IPS-18a (cell line): ENCODE measurements around the gene SYT12.

Experiments used
- H3K27ac ChIP-seq: one replicate; pipeline ENCODE4 v1.5.1; 2013; ENCODE audit warnings: low read length
- H3K27me3 ChIP-seq: one replicate; pipeline ENCODE4 v1.6.1; 2013; ENCODE audit warnings: mild to moderate bottlenecking, low read length; ENCODE audit not compliant: control insufficient read depth, insufficient read depth
- H3K36me3 ChIP-seq: one replicate; pipeline ENCODE4 v1.6.1; 2013; ENCODE audit warnings: low read depth, low read length; ENCODE audit not compliant: control insufficient read depth
- H3K4me1 ChIP-seq: one replicate; pipeline ENCODE4 v1.6.1; 2013; ENCODE audit warnings: low read depth, low read length; ENCODE audit not compliant: control insufficient read depth
- H3K4me3 ChIP-seq: one replicate; pipeline ENCODE4 v1.5.1; 2013; ENCODE audit warnings: low read length
- H3K9ac ChIP-seq: one replicate; pipeline ENCODE4 v1.6.1; 2013; ENCODE audit warnings: mild to moderate bottlenecking, low read length, moderate library complexity
- H3K9me3 ChIP-seq: one replicate; pipeline ENCODE4 v1.6.1; 2013; ENCODE audit warnings: low read depth, low read length; ENCODE audit not compliant: control insufficient read depth

SYT12 gene

GRCh38 chr11:67051945-67052488 is 29.1 kb downstream of the SYT12 start:
- Histone ChIP-seq H3K27me3 (peaks cover 2% of the 10 kb centered on the region), H3K4me1 (peaks cover 15% of the 10 kb centered on the region), H3K9ac (no peak overlapping the region), H3K36me3 (no peaks in the 10 kb centered on the region), H3K27ac (no peak overlapping the region), H3K4me3 (no peak overlapping the region), H3K9me3 (no peaks in the 10 kb centered on the region)

- Histone ChIP-seq H3K9ac (no peak overlapping the region), H3K4me1 (peaks cover 15% of the 10 kb centered on the region), H3K27me3 (peaks cover 10% of the 10 kb centered on the region), H3K36me3 (no peaks in the 10 kb centered on the region), H3K4me3 (no peak overlapping the region), H3K27ac (no peak overlapping the region), H3K9me3 (no peaks in the 10 kb centered on the region)
Observed at GRCh38 chr11:67052891-67053290, 30.0 kb downstream of the SYT12 start.

- Histone ChIP-seq H3K27ac (no peak overlapping the region), H3K36me3 (no peaks in the 10 kb centered on the region), H3K9me3 (no peaks in the 10 kb centered on the region), H3K4me3 (no peak overlapping the region), H3K4me1 (peaks cover 15% of the 10 kb centered on the region), H3K9ac (no peak overlapping the region), H3K27me3 (peaks cover 10% of the 10 kb centered on the region)
Observed at GRCh38 chr11:67053896-67054329, 31.0 kb downstream of the SYT12 start.

- H3K27me3 ChIP-seq: peaks cover 10% of the 10 kb centered on the region
Observed at GRCh38 chr11:67054346-67054835, 31.5 kb downstream of the SYT12 start.

GRCh38 chr11:67054836-67055523 is 32.0 kb downstream of the SYT12 start:
- H3K4me1 ChIP-seq: peaks cover 15% of the 10 kb centered on the region
- H3K9ac ChIP-seq: no peak overlapping the region

More at GRCh38 chr11:67054346-67054835, 31.5 kb downstream of the SYT12 start:
- Histone ChIP-seq H3K4me1 (peaks cover 15% of the 10 kb centered on the region), H3K9ac (no peak overlapping the region), H3K27ac (no peak overlapping the region), H3K36me3 (no peaks in the 10 kb centered on the region), H3K9me3 (no peaks in the 10 kb centered on the region), H3K4me3 (no peak overlapping the region)

GRCh38 chr11:67055812-67056211 is 32.9 kb downstream of the SYT12 start:
- Histone ChIP-seq H3K4me3 (peak overlapping the region; percentile 59), H3K36me3 (no peaks in the 10 kb centered on the region), H3K9ac (no peak overlapping the region), H3K27ac (no peak overlapping the region), H3K27me3 (peaks cover 10% of the 10 kb centered on the region), H3K4me1 (peaks cover 15% of the 10 kb centered on the region), H3K9me3 (no peaks in the 10 kb centered on the region)

More at GRCh38 chr11:67054836-67055523, 32.0 kb downstream of the SYT12 start:
- Histone ChIP-seq H3K27ac (no peak overlapping the region), H3K27me3 (peaks cover 10% of the 10 kb centered on the region), H3K36me3 (no peaks in the 10 kb centered on the region), H3K9me3 (no peaks in the 10 kb centered on the region), H3K4me3 (no peak overlapping the region)

GRCh38 chr11:67056267-67057204 is 33.6 kb downstream of the SYT12 start, which contains the start of gene RHOD:
TSS of gene RHOD (plus strand) at chr11:67056847. CDS start at chr11:67056903, 56 bp downstream.
- no peak within 1 kb of the TSS for H3K27ac ChIP-seq

GRCh38 chr11:67057205-67057672 is 34.3 kb downstream of the SYT12 start:
- Histone ChIP-seq H3K4me1 (peaks cover 15% of the 10 kb centered on the region), H3K4me3 (peak overlapping the region; percentile 59), H3K27me3 (peaks cover 10% of the 10 kb centered on the region), H3K36me3 (no peaks in the 10 kb centered on the region), H3K9ac (peak overlapping the region; percentile 16), H3K27ac (no peak overlapping the region), H3K9me3 (no peaks in the 10 kb centered on the region)

More at GRCh38 chr11:67056267-67057204, 33.6 kb downstream of the SYT12 start, which contains the start of gene RHOD:
- no peaks in the 10 kb centered on the region for H3K9me3 ChIP-seq
- peak within 1 kb of the TSS; percentile 59 for H3K4me3 ChIP-seq
- no peaks in the 10 kb centered on the region for H3K36me3 ChIP-seq
- H3K4me1 ChIP-seq: peaks cover 15% of the 10 kb centered on the region
- H3K9ac ChIP-seq: peak within 1 kb of the TSS; percentile 16
- peaks cover 10% of the 10 kb centered on the region for H3K27me3 ChIP-seq

GRCh38 chr11:67058506-67058905 is 35.6 kb downstream of the SYT12 start:
- Histone ChIP-seq H3K4me1 (peaks cover 15% of the 10 kb centered on the region), H3K36me3 (no peaks in the 10 kb centered on the region), H3K27ac (no peak overlapping the region), H3K9me3 (no peaks in the 10 kb centered on the region), H3K4me3 (no peak overlapping the region), H3K27me3 (peaks cover 10% of the 10 kb centered on the region), H3K9ac (no peak overlapping the region)

- Histone ChIP-seq H3K36me3 (no peaks in the 10 kb centered on the region), H3K4me1 (peaks cover 10% of the 10 kb centered on the region), H3K9me3 (no peaks in the 10 kb centered on the region), H3K27me3 (peaks cover 10% of the 10 kb centered on the region), H3K27ac (no peak overlapping the region), H3K9ac (no peak overlapping the region), H3K4me3 (no peak overlapping the region)
Observed at GRCh38 chr11:67059671-67060070, 36.7 kb downstream of the SYT12 start.

GRCh38 chr11:67060111-67060522 is 37.2 kb downstream of the SYT12 start:
- peaks cover 10% of the 10 kb centered on the region for H3K27me3 ChIP-seq
- no peaks in the 10 kb centered on the region for H3K9me3 ChIP-seq
- H3K9ac ChIP-seq: no peak overlapping the region
- peaks cover 10% of the 10 kb centered on the region for H3K4me1 ChIP-seq
- H3K27ac ChIP-seq: no peak overlapping the region
- no peaks in the 10 kb centered on the region for H3K36me3 ChIP-seq
- no peak overlapping the region for H3K4me3 ChIP-seq
